ENCODE results near the gene NPR2.

DNA sequence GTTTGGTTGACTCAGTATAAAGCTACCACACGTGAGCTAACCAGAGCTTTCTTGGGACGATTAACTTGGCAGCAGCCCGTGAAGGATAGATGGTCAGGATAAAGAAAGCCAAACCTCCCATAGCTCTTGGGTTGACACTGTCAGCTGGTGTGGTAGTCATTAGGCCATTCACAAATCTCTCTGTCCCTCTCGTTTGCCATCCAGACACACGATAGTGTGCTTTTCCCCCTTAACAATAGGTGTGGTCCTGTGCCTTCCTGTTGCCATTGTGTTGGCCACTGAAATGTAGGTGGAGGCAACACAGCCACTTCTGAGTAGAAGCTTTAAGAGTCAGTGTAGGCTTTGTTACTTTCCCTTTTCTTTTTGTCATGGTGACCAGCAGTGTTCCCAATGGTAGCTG, 67.1 kb downstream of the NPR2 start:
- TF ChIP-seq CTCF (IDR thresholded peaks at IDR 0.05; ENCODE audit: poor library complexity), result no peak
- TF ChIP-seq EZH2 (IDR thresholded peaks at IDR 0.05; ENCODE audit: borderline replicate concordance), result no peak
- no peak for TF ChIP-seq EZH2phosphoT487 (IDR thresholded peaks at IDR 0.05; ENCODE audit: low read depth, severe bottlenecking, unreplicated experiment)

Measured in hepatocyte (in vitro differentiated cells).